Stimulated activated CD4-positive, alpha-beta T cell treated with anti-CD3 and anti-CD28 coated beads, Interleukin-2, amount 100 ng/mL, for 24 hours (primary cell): ENCODE results near the gene RGMB.

Source experiments
- DNase-seq, 2 donors: peaks; one replicate each; pipeline ENCODE4 v3.0.0-alpha.2; 2020

RGMB gene

GRCh38 chr5:98836175-98836574, 62.7 kb downstream of the RGMB start:
- DNase-seq, result no peak

GRCh38 chr5:98839469-98840383, 66.3 kb downstream of the RGMB start:
- DNase-seq, result peak in 1 of 2 donors; percentile 15

- DNase-seq, result no peak
These were observed 67.5 kb downstream of the RGMB start for GRCh38 chr5:98840946-98841345.

- DNase-seq, result no peak
These were observed 70.0 kb downstream of the RGMB start for GRCh38 chr5:98843481-98843880.

- DNase-seq, result no peak
These were observed 71.4 kb downstream of the RGMB start for GRCh38 chr5:98844865-98845264.

- DNase-seq, result no peak
These were observed 72.4 kb downstream of the RGMB start for GRCh38 chr5:98845878-98846277.
